Stomach (tissue), 4 donors: ENCODE results near the gene LHX4.

ENCODE experiments used
- CTCF ChIP-seq, 7 experiments: fragments of 450-650 bp in 4 of 7; fragments of 200-600 bp in 3 of 7; sonication (generic) in 3 of 7; IDR thresholded peaks; one replicate each; pipeline ENCODE4 v1.5.1; 2016 to 2019; ENCODE audit warnings: antibody characterized with exemption in 7 of 7, control low read depth in 2 of 7, mild to moderate bottlenecking in 1 of 7
- POLR2A ChIP-seq, 4 donors: fragments of 450-650 bp; IDR thresholded peaks; one replicate each; pipeline ENCODE4 v1.6.1; 2016; ENCODE audit warnings: antibody characterized with exemption in 4 of 4, control low read depth in 2 of 4, mild to moderate bottlenecking in 1 of 4, moderate library complexity in 1 of 4

- no peak for TF ChIP-seq POLR2A (IDR thresholded peaks at IDR 0.05)
- no peak for TF ChIP-seq CTCF (IDR thresholded peaks at IDR 0.05)
Observed at GRCh38 chr1:180208264-180208663, 21.8 kb upstream of the LHX4 start.
